GM10248 (cell line): ENCODE measurements around the gene MCRS1.

ENCODE experiments used
- CTCF ChIA-PET: fragments of 300-600 bp; sonication (Branson Sonifier 250); formaldehyde crosslinking; extraction: SDS; loops from one replicate; lab custom pipeline; 2021; ENCODE audit warnings: antibody characterized with exemption; lab: Yijun Ruan, JAX
- POLR2A ChIA-PET: fragments of 350-650 bp; sonication (Branson Sonifier 250); formaldehyde crosslinking; extraction: SDS; loops from one replicate; lab custom pipeline; 2020; ENCODE audit warnings: antibody characterized with exemption; lab: Yijun Ruan, JAX
- DNase-seq: peaks from one replicate; pipeline ENCODE4 v3.0.0; 2012; ENCODE audit errors: extremely low spot score
- TF ChIP-seq, protein P1 (sequence below): IDR thresholded peaks from 2 replicates; pipeline ENCODE4 v1.5.1; 2012; ENCODE audit warnings: mild to moderate bottlenecking, low read depth; ENCODE audit errors: extremely low read depth, missing control alignments, control extremely low read depth

The MCRS1 gene

DNA sequence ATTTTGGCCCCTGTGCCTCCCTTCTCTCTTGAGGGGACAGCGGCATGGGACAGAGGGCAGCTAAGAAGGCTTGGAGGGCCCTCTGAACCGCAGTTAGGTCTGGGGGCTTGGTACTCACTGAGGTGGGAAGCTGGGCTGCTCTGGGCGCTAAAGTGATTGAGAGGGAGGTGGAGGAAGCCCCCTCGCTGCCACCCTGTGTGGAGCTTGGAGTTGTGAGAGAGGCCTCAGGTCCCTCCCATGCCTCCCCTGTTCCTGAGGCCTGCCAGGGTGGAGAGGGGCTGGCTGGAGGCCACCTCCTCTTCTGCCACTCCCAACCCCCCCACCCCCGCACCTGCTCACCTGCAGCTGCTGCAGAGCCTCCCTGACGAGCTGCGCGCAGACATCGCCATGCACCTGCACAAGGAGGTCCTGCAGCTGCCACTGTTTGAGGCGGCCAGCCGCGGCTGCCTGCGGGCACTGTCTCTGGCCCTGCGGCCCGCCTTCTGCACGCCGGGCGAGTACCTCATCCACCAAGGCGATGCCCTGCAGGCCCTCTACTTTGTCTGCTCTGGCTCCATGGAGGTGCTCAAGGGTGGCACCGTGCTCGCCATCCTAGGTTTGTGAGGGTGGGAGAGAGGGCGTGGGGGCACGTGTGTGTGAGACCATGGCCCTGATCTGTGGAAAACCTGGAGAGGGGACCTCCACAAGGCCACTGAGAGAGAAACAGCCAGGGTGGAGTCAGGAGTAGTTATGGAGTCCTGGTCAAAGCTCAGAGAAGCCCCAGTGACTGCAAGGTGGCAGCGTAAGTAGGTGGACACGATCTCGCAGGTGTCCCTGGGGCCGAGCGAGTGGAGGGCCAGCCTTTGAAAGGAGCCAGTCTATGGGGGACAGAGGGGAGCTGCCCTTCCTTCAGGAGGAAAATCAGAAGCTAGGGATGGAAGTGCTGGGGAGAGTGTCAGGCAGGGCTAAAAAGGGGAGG is 17.9 kb downstream of the MCRS1 start:
- POLR2A ChIA-PET = interaction anchor here (0.6 kb wide), 1 partner anchor 74 kb away, joined by 6 read pairs; no protein-coding TSS in a partner anchor
- CTCF ChIA-PET = interaction anchor here (1.6 to 5.3 kb wide), 5 partner anchors 10 to 261 kb away, joined by 4 to 43 read pairs (median 10); no protein-coding TSS in a partner anchor
- TF ChIP-seq, protein P1, sequence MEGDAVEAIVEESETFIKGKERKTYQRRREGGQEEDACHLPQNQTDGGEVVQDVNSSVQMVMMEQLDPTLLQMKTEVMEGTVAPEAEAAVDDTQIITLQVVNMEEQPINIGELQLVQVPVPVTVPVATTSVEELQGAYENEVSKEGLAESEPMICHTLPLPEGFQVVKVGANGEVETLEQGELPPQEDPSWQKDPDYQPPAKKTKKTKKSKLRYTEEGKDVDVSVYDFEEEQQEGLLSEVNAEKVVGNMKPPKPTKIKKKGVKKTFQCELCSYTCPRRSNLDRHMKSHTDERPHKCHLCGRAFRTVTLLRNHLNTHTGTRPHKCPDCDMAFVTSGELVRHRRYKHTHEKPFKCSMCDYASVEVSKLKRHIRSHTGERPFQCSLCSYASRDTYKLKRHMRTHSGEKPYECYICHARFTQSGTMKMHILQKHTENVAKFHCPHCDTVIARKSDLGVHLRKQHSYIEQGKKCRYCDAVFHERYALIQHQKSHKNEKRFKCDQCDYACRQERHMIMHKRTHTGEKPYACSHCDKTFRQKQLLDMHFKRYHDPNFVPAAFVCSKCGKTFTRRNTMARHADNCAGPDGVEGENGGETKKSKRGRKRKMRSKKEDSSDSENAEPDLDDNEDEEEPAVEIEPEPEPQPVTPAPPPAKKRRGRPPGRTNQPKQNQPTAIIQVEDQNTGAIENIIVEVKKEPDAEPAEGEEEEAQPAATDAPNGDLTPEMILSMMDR = no peak

DNA sequence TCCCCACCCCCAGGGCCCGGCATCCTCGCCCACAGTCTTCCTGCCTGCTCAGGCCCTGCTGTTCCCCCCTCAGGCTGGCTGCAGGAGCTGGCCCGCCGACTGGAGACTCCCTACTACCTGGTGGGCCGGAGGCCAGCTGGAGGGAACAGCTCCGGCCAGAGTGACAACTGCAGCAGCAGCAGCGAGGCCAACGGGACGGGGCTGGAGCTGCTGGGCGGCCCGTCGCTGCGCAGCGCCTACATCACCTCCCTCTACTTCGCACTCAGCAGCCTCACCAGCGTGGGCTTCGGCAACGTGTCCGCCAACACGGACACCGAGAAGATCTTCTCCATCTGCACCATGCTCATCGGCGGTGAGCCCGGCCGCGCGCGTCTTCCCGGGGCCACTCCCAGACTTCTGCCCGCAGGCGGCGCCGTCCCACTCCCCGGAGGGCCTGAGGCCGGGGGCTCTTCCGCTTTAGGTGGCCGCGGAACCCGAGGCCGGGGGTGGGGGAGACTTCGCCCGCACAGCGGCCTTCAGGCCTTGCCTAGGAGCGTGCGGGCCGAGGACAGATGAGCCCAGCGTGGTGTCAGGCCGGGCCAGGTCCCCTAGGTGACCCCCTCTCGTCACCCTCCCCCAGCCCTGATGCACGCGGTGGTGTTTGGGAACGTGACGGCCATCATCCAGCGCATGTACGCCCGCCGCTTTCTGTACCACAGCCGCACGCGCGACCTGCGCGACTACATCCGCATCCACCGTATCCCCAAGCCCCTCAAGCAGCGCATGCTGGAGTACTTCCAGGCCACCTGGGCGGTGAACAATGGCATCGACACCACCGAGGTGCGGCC is 18.9 kb downstream of the MCRS1 start:
- TF ChIP-seq, protein P1 = peak; percentile 27
- ChIA-PET POLR2A (no interaction called here), CTCF (interaction anchor here (1.6 to 5.0 kb wide), 5 partner anchors 9 to 260 kb away, joined by 4 to 24 read pairs (median 10); no protein-coding TSS in a partner anchor)
- DNase-seq = no peak

More for the DNA sequence above, 17.9 kb downstream of the MCRS1 start:
- DNase-seq = no peak

DNA sequence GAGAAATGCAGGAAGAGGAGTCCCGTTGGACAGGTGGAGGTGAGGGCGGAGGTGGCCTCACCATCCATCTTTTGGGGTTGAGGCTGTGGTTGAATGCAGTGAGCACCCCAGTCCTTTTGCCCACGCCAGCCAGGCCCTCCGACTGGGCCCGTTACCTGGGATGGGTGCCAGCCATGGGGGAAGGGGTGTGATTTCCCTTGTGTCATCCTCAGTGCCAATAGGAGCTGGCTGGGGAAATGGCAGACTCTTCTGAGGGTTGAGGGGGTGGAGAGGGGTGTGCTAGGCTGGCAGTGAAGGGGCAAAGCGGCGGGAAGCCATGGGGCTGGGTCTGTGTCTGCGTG is 19.5 kb downstream of the MCRS1 start:
- no peak for DNase-seq
- TF ChIP-seq, protein P1 = no peak
- ChIA-PET CTCF (interaction anchor here (3.7 to 5.0 kb wide), 2 partner anchors 32 to 190 kb away, joined by 23 to 24 read pairs; no protein-coding TSS in a partner anchor), POLR2A (no interaction called here)

DNA sequence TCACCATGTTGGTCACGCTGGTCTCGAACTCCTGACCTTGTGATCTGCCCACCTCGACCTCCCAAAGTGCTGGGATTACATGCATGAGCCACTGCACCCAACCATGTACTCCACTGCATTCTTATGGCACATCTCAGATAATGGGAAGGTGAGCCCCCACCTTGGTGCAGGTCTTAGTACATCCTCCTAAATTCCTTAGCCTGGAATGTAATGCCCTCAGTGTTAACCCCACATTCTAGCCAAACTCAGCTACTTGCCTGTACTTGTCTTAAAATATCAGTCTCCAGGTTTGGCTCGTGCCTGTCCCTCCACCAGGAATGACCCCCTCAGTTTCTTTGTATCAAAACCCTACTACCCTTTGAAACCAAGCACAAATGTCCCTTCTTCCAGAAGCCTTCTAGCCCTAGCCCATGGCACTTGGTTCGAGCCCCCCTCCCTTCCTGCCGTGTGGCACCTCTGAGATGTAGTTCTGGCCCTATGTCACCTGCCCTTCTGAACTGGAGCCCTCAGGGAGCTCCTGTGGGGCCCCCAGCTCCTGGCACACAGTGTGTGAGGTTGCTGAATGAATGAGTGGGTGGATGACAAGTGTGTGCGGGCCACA is 20.8 kb downstream of the MCRS1 start:
- POLR2A ChIA-PET = no interaction called here
- no peak for DNase-seq
- TF ChIP-seq, protein P1 = no peak
- CTCF ChIA-PET = interaction anchor here (1.1 to 5.0 kb wide), 3 partner anchors 33 to 199 kb away, joined by 3 to 24 read pairs (median 23); no protein-coding TSS in a partner anchor

DNA sequence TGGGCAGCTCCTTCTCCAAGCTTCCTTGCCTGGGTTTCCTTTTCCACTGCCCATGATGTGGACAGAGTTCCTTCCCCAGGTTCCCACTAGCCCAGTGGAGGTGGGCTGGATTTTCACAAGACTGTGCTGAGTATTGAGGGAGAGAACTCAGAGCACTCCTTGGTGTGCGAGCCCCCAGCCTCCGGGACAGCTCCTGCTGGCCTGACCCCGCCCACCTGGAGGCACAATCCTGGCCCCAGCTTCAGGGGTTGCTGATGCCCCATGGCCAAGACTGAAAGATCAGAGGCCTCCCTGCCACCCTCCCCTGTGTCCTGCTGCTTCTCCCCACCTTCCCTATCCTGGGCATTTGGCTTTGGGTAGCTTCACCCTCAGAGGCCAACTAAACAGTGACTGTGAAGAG is 21.5 kb downstream of the MCRS1 start:
- CTCF ChIA-PET = interaction anchor here (1.1 to 5.0 kb wide), 3 partner anchors 32 to 199 kb away, joined by 3 to 23 read pairs (median 6); no protein-coding TSS in a partner anchor
- POLR2A ChIA-PET = no interaction called here
- TF ChIP-seq, protein P1 = no peak
- DNase-seq = no peak
